ENCODE data around the gene GRM6. TPM values are rescaled to one million over a fixed set of nuclear protein-coding genes. Genes with fewer than 3 reads are reported as not detected.
A peak's percentile ranks its signal among the peaks of the same experiment; 100 is the strongest.

The GRM6 gene
- 0.81 TPM for polyA plus RNA-seq (ENCODE audit: insufficient read length)

DNA sequence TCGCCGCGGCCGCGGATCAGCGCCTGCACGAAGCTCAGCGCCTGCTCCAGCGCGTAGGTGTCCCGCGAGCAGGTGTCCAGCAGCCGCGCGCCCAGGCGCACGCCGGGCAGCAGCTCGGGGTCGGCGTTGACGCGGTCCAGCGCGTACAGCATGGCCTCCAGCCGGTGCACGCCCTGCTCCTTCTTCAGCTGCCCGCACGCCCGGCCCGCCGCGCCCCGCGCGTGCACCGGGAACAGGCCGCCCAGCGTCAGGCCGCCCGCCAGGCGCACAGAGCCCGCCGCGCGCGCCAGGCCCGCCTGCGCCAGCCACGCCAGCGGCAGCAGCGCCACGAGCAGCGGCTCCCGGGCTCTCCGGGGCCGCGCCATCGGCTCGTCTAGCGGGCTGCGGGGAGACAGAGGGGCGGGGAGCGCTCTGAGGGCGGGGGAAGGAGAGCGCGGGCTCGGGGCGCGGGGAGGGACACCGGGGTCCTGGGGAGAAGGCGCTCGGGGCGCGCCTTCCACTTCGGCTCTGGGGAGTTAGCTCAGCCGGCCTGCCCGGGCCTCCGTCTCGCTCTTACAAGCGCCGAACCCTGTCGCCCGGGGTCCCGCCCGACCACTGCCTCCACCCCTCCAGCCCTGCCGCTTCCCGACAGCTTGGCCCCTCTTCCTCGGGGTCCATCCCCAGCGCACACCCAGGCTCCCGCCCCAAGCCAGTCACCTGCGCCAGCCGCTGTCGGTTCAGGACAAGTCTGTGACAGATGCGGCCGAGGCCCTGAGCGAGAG is at the start of gene GRM6:
Gene GRM6 (minus strand): TSS at position 741 of the 761 bp plus-strand sequence. CDS start 376 bp downstream, at position 365.
- DNase-seq (ENCODE audit: low read depth): no peak

DNA sequence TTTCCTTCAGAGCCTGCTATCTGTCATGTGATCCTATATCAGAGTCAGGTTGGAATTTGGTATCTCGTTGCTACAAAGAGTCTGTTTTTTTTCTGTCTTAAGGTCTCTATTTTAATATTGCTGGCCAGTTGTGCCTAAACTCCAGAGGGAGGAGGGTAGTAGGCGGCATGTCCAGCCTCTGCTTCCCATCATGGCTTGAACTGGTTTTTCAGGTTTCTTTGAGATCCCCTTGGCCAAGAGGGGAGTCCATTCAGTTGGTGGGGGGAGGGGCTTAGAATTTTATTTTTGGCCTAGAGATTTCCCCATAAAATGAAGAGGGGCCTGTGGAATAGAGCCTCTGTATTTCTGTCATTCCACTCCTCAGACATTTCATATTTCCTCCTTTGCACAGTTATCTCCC is 49.6 kb upstream of the GRM6 start:
- DNase-seq (ENCODE audit: low read depth): no peak

DNA sequence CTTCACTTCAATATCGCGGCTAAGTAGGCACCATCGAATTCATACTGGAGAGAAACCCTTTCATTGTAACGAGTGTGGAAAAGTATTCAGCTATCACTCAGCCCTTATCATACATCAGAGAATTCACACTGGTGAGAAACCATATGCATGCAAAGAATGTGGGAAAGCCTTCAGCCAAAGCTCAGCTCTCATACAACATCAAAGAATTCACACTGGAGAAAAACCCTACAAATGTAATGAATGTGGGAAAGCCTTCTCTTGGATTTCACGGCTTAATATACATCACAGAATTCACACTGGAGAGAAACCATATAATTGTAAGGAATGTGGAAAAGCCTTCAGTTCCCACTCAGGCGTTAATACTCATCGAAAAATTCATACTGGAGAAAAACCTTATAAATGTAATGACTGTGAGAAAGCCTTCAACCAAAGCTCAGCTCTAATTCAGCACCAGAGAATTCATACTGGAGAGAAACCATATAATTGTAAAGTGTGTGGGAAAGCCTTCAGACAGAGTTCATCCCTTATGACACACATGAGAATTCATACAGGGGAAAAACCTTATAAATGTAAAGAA is 38.0 kb upstream of the GRM6 start:
- no peak for DNase-seq (ENCODE audit: low read depth)

DNA sequence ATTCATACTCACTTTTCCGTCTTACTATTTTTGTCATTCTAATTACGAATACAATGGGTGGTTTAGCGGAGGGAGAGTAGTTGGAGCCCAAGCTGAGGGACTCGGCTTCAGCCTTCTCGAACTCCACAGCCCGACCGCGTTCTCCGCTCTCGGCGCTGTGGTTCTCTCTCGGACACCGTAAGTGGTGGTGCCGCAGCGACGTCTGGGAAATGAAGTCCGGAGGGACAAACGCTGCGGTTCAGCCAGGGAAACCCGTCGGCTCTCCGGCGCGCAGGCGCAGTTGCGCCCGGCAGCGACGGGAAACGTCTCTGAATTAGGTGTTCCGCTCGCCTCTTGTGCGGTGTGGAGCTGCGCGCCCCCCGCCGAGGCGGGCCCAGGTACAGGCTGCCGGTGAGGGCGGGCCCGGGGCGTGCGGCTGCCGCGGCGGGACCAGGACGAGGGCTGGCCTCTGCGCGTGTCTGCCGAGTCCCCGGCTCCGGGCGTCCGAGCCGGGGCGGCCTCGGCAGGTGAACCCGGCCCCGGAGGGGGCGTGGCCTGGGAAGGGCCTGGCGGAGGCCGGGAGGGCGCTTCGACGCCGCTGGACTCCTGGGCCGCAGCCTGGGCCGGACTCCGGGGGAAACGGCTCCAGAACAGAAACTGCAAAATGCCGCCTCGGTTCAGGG is 28.5 kb upstream of the GRM6 start, which contains the start of gene ZNF879:
Gene ZNF879 (plus strand): TSS at position 277 of the 662 bp plus-strand sequence. CDS start 1,201 bp downstream, outside the sequence.
- DNase-seq (ENCODE audit: low read depth): peak; percentile 96

DNA sequence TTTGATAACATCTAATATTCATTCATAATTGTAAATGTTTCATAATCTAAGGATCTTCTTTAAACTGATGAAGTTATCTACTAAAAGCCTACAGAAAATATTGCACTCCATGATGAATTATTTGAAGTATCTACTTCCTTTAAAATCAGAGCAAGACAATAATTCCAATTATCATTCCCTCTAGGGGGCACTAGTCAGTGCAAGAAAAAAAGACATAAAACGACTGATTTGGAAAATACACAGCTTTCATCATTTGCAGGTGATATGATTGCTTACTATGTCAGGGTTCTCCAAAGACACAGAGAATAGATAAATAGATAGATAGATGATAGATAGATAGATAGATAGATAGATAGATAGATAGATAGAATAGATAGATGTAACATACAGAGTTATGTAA is 13.5 kb upstream of the GRM6 start:
- no peak for DNase-seq (ENCODE audit: low read depth)

DNA sequence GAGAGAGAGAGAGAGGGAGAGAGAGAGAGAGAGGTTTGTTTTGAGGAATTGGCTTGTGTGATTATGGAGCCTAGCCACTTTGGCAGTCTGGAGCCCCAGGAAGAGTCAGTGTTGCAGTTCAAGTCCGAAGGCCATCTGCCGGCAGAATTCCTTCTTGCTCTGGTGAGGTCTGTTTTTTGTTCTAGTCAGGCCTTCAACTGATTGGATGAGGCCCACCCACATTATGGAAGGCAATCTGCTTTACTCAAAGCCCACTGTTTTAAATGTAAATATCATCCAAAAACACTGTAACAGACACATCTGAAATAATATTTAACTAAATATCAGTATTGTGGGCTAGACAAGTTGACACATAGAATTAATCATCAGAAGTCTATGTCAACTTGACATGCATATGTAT is 11.4 kb upstream of the GRM6 start:
- no peak for DNase-seq (ENCODE audit: low read depth)

DNA sequence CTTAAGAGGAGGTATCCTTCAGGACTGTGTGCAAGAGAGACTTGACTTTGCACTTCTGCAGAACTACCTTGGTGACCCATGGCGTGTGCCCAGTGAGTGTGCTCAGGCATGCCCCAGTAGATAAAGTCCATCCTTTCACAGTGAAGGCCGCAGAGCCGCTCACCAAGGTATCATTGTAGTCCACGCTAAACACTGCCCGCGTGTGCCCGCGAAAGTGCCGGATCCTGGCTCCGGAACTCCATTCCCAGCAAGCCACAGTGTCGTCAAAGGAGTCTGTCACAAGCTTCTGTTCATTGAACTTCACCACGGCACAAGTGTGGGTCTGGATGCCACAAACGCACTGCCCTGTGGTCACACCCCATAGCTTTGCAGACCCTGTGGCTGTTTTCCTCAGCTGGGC is 3.3 kb upstream of the GRM6 start:
- no peak for DNase-seq (ENCODE audit: low read depth)

DNA sequence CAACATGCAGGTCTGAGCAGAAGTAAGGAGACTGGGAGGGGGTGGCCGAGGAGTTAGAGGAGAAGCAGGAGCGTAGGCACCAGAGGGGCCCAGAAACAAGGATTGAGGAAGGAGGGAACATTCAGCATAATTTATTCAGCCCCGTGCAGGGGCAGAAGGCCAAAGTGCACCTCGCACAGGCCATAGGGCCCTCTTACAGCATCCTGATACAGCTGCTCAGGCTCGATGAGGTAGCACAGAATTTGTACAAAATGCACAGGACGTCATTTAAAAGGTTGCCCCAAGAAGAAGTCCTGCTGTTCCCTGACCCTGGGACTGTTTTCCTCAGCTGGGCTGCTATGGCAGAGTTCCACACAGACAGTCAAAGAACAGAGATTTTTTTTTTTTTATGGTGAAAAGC is 2.1 kb upstream of the GRM6 start:
- no peak for DNase-seq (ENCODE audit: low read depth)

DNA sequence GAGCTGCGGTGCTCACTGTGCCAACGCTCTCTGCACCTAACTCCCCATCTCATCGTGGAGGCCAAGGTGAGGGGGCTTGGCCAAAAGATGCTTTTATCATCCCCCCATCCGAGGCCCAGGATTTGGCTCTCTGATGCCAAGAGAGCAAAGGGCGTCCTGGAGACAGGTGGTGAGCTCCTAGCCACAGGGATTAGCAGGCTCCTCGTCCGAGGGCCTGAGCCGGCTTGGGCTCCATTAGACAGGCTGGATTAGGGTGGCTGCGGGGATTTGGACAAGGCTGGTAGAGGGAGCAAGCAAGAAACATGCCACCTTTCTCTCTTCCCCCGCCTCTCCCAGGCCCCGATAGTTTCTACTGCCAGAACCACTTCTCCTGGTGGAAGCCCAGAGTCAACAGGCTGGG is 1.0 kb upstream of the GRM6 start:
- no peak for DNase-seq (ENCODE audit: low read depth)

DNA sequence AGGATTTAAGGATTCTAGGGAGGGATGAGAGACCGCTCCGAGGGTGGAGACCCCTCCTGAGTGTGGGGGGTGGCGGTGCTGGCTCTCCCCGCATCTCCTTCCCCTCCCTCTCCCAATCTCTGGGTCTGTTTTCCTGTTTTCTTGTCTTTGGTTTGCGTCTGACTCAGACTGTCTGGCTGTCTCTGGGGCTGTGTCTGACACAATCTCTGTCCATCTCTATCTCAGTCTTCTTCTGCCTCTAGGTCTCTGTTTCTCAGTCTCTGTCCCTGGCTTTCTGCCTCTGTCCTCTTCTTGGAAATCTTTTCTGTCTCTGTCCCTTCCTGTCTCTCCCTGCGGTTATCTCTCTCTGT is 196 bp upstream of the GRM6 start:
- no peak for DNase-seq (ENCODE audit: low read depth)

DNA sequence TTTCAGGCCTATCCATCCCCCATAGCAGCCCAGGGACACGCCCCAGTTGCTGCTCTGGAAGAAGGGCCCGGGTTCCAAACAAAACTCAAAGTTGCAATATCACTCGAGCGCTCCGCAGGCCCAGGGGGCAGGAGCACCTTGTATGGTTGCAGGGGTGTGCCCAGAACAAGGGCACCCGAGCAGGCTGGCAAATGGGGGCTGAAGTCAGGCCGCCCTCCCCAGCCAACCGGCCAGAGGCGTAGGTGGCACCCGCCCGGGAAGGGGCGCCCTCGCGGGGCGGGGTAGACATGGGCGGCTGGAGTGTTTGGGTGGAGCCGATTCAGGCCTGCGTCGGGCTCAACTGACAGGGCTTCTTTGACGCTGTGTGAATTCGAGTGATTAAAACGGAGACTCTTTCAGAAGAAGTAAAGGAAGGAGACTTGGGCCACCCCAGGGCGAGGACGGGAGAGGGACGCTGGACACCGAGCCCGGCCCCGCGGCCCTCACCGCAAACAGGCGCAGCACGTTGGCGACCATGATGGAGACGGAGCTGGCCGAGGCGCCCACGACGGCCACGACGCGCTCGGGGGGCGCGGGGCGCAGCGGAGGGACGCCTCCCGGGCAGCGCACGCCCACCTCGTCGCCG is 1.1 kb downstream of the GRM6 start:
- no peak for DNase-seq (ENCODE audit: low read depth)

DNA sequence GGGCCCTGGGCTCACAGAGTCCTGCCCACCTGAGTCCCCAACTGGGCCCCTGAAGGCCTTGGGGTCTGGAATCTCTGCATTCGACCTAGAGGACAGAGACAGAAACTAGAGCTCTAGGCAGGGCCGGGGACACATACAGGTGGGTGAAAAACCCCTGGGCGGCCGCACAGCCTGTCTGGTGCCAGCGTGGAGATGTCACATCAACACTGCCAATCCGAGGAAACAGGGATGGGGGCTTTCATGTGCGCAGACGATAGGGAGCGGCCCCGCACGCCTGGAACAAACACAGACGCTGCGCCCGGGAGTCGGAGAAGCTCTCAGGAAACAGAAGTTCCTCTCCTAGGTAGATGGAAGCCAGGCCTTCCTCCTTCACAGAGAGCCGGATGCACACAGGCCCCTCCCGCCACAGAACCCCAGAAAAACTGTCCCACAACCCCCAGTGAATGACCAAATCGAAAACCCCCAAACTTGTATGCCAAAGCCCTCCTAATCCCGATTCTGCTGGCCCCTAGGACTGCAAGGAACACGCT is 1.8 kb downstream of the GRM6 start:
- DNase-seq (ENCODE audit: low read depth): no peak

DNA sequence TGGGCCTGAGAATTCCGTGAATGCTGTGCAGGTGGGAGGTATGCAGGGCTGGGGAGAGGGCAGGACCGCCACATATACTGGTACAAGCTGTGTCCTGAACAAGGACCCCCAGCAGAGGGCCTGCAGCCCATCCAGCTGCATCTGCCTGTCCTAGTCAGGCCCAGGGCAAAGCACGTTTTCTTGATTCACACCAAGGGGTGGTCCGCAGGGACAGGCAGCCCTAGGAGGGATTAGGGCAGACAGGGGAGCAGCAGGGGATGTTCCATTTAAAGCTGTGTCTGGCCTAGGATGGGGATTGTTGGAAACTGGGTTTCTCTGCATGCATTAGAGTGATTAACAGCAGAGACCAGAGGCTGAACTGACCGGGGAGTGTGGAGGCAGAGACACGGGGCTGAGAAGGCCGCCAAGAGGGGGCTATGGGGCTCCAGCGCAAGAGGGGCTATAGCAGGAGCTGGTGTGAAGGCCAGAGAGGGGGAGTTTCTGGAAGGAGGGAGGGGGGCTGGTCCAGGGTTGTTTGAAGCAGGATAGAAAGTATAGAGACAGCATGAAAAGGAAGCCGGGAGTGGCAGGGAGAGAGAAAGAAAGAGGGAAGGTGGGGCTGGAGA is 2.7 kb downstream of the GRM6 start:
- DNase-seq (ENCODE audit: low read depth): no peak

DNA sequence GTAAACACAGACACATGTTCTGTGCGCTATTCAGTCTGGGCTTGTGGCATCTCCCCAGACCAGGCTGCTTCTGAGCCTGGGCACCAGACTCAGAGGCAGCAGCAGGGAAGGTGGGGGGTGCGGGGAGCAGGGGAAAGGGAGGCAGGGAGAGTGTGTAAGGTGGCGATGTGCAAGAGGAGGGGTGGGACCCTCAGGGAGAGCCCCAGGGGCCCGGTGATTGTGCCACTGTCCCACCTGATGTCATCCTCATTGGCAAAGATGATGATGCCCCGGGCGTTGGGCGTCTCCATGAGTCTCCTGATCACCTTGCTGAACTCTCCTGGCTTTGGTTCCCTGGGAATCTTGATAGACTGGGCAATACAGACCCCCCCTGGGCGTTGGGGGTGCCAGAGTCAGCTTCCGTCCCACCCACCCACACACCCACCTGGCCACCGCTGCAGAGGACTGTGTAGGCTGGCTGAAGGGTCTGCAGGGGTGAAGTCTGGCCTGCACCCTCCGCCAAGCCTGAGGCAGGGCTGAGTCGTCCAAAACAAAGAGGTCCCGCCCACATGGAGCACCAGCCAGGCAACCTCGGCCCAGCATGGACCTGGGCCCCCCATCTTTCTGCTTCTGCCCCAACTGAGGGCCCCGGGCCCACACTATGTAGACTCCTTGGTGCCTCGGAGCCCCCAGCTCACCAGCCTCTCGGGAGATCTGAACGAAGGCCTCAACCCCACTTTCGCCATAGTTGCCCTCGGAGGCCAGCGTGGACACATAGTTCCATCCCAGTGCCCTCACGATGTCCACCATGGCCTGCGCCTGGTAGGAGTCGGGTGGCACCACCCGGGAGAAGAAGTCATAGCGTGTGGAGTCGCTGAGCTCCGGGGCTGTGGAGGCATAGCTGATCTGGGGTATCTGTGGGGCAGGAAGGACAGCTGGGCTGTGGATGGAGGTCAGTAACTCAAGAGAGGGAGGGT is 3.7 kb downstream of the GRM6 start:
- no peak for DNase-seq (ENCODE audit: low read depth)

DNA sequence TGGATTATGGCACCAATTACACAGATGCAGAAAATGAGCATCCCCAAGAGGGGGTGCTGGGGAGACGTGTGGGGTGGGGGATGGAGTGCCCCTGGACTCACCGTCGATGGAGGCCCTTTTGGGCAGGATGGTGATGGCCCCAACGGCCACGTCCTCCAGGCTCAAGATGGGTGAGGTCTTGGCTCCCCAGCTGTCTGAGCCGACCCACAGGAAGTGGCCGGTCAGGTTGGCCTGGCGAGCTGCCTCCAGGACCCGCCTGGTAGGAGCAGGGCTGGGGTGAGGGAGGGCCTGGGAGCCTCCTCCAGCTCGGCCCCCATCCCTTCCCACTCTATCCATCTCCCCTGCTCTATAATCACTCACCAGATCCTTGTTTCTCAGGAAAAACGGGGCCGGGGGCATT is 4.6 kb downstream of the GRM6 start:
- DNase-seq (ENCODE audit: low read depth): no peak

DNA sequence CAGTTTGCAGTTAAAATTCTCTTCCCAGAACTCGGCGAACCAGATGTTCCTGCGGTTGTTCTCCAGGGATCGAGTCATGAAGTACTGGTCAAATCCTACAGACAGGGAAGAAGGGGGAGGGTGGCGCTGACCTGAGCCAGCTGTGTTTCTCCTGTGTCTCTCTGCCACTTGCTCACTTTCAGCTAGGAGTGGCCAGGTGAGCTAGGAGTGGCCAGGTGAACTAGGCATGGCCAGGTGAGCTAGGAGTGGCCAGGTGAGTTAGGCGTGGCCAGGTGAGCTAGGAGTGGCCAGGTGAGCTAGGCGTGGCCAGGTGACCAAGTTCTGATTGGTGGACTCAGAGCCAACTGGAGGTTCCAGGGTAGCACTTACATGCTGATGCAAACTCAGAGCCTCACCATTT is 5.8 kb downstream of the GRM6 start:
- DNase-seq (ENCODE audit: low read depth): no peak

DNA sequence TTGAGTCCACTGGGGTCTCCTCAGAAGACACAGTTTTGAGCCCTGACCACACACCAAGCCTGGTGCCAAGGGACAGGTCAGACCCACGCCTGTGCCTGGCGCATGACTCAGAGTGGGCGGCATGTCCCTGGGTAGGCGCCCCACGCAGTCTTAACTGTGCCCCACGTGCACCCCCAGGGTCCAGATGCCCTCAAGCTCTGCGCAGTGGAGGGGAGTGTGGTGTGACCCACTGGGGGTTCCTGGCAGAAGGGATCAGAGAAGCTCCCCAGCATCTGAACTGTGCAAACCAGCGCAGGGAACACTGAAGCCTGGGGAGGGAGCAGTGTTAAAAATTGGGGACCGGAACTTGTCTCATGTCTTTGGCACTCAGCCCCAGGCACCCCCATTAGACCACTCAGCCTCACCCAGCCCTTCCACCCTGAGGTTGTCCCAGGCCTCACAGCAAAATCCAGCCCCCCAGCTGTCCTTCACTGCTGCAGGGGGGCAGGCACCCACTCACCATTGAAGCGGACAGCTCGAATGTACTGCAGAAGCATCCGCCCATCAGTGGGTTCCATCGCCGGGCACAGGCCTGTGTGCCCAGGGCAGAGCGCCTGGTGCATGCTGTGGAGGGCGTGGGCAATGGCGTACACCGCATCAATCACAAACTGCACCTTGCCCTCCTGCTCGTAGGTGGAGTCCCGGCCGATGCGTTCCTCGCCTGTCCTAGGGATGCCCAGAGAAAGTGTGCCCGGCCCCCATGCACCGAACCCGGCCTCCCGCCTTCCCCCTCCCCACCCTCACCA is 6.5 kb downstream of the GRM6 start:
- no peak for DNase-seq (ENCODE audit: low read depth)

DNA sequence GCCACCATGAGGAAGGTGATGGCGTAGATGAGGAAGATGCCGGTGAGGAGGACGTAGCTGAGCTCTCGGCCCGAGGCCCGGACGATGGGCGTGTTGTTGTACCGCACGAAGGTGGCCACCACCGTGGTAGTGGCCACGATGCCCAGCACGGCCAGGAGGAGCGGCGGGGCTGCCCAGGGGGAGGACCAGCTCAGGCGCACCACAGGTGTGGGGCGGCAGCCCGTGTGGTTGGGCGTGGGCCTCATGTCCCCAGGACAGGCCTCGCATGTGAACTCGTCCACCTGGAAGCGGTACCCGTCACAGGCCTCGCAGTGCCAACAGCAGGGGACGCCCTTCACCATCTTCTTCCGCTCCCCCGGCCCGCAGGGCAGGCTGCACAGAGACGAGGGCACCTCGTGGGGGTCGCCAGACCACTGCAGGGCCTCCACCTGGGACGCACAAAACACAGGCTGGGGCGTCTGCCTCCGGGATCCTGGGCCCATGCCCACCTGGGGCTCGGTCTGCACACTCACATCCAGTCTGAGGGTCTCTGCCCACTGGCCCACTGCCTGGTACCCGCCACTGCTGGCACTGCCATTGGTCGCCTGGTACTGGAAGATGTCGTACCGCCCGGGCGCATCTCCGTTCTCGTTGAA is 8.7 kb downstream of the GRM6 start:
- DNase-seq (ENCODE audit: low read depth): no peak
